Left ventricle myocardium inferior (tissue), 1 donor: ENCODE measurements around the gene NRIP1. TPM values are rescaled to one million over a fixed set of nuclear protein-coding genes. Genes with fewer than 3 reads are reported as not detected.

ENCODE experiments used
- DNase-seq: peaks from one replicate; pipeline ENCODE4 v3.0.0-alpha.2; 2020
- H3K27ac ChIP-seq: fragments of 200-600 bp; replicated peaks from 2 replicates; pipeline ENCODE4 v1.8.0; 2021
- H3K27me3 ChIP-seq: fragments of 200-600 bp; 2 replicates; pipeline ENCODE4 v1.8.0; 2021; ENCODE audit warnings: low read depth
- H3K36me3 ChIP-seq: fragments of 200-600 bp; 2 replicates; pipeline ENCODE4 v1.8.0; 2021
- H3K4me1 ChIP-seq: fragments of 200-600 bp; 2 replicates; pipeline ENCODE4 v1.8.0; 2021
- H3K4me3 ChIP-seq: fragments of 200-600 bp; 2 replicates; pipeline ENCODE4 v1.8.0; 2021; ENCODE audit warnings: mild to moderate bottlenecking, moderate library complexity
- H3K9me3 ChIP-seq: fragments of 200-600 bp; replicated peaks from 2 replicates; pipeline ENCODE4 v1.8.0; 2021
- CTCF ChIP-seq: fragments of 200-600 bp; IDR thresholded peaks from 2 replicates; pipeline ENCODE4 v1.8.0; 2021; ENCODE audit warnings: antibody characterized with exemption, mild to moderate bottlenecking, borderline replicate concordance
- intact Hi-C: fragments of 100-400 bp; cut with micrococcal nuclease; formaldehyde crosslinking; loops from one replicate; pipeline ENCODE4 v1.11.0; 2022
- total RNA-seq: library from RNA; stranded (reverse); fragmentation: NEBNext Ultra II Directional; extraction: Animal tissue kit (Norgen Biotek cat#: 25700); gene quantifications from one replicate; pipeline ENCODE4 v1.2.1, GENCODE V29; 2021
- donor health status: DM: no; HTN: yes; CAD: no; lungs with severe emphysema.

NRIP1 gene
- total RNA-seq, 1 donor from 2014 or later, result 16.8 TPM

GRCh38 chr21:15022608-15023261 is 42.1 kb downstream of the NRIP1 start:
- Histone ChIP-seq H3K36me3 (no peaks in the 10 kb centered on the region), H3K9me3 (peaks cover 8% of the 10 kb centered on the region), H3K27me3 (no peaks in the 10 kb centered on the region), H3K4me1 (peaks cover 18% of the 10 kb centered on the region), H3K27ac (no peak overlapping the region), H3K4me3 (no peak overlapping the region)
- no peak for DNase-seq
- intact Hi-C loops, result no loop called here
- TF ChIP-seq CTCF, result no peak

GRCh38 chr21:15020797-15021196 is 44.0 kb downstream of the NRIP1 start:
- no peak for TF ChIP-seq CTCF
- Histone ChIP-seq H3K27ac (no peak overlapping the region), H3K36me3 (no peaks in the 10 kb centered on the region), H3K4me1 (peaks cover 11% of the 10 kb centered on the region), H3K4me3 (no peak overlapping the region), H3K9me3 (peaks cover 8% of the 10 kb centered on the region), H3K27me3 (no peaks in the 10 kb centered on the region)
- DNase-seq, result no peak
- intact Hi-C loops, result no loop called here

GRCh38 chr21:15018382-15018781 is 46.4 kb downstream of the NRIP1 start:
- Histone ChIP-seq H3K27me3 (no peaks in the 10 kb centered on the region), H3K36me3 (no peaks in the 10 kb centered on the region), H3K4me3 (no peak overlapping the region), H3K9me3 (peaks cover 8% of the 10 kb centered on the region), H3K4me1 (peaks cover 11% of the 10 kb centered on the region), H3K27ac (no peak overlapping the region)
- TF ChIP-seq CTCF, result no peak
- intact Hi-C loops, result no loop called here
- DNase-seq, result no peak

- intact Hi-C loops, result no loop called here
- no peak for DNase-seq
- TF ChIP-seq CTCF, result no peak
Measured at GRCh38 chr21:15015622-15016471, 49.0 kb downstream of the NRIP1 start.

GRCh38 chr21:15014221-15014620 is 50.6 kb downstream of the NRIP1 start:
- no peak overlapping the region for H3K4me3 ChIP-seq
- peaks cover 11% of the 10 kb centered on the region for H3K4me1 ChIP-seq
- DNase-seq, result no peak
- intact Hi-C loops, result no loop called here
- no peaks in the 10 kb centered on the region for H3K36me3 ChIP-seq
- H3K27me3 ChIP-seq, result no peaks in the 10 kb centered on the region
- H3K27ac ChIP-seq, result no peak overlapping the region
- no peaks in the 10 kb centered on the region for H3K9me3 ChIP-seq
- TF ChIP-seq CTCF, result no peak

More at GRCh38 chr21:15015622-15016471, 49.0 kb downstream of the NRIP1 start:
- Histone ChIP-seq H3K27ac (no peak overlapping the region), H3K9me3 (no peaks in the 10 kb centered on the region), H3K4me3 (no peak overlapping the region), H3K27me3 (no peaks in the 10 kb centered on the region), H3K36me3 (no peaks in the 10 kb centered on the region), H3K4me1 (peaks cover 11% of the 10 kb centered on the region)
